HCT116 (cell line): ENCODE results near the gene SH2D7. TPM values are rescaled to one million over a fixed set of nuclear protein-coding genes. Genes with fewer than 3 reads are reported as not detected.

ENCODE experiments used
- ATAC-seq: fragments of 200-7000 bp; cut with Tn5 transposase; 2 replicates; pipeline ENCODE4 v1.9.1; 2020; ENCODE audit warnings: mild to moderate bottlenecking, moderate library complexity
- BruUV-seq: library from RNA; stranded (reverse); fragments of 400-500 nt; replicated peaks from 2 replicates; lab custom pipeline; 2021; lab: Mats Ljungman, UMichigan
- CTCF ChIA-PET: fragments of 300-600 bp; sonication (Branson Sonifier 250); formaldehyde crosslinking; loops from one replicate; lab custom pipeline; 2021; ENCODE audit warnings: antibody characterized with exemption; lab: Charles Lee
- POLR2A ChIA-PET: fragments of 300-600, 350-600 bp; sonication (Branson Sonifier 250); formaldehyde crosslinking; loops from one replicate; lab custom pipeline; 2021; ENCODE audit warnings: antibody characterized with exemption; lab: Charles Lee
- RAD21 ChIA-PET, 2 experiments: fragments of 300-600 bp; sonication (Branson Sonifier 250); formaldehyde crosslinking; loops; one replicate each; lab custom pipeline; 2023; ENCODE audit warnings: low total read pairs in 2 of 2; ENCODE audit not compliant: uncharacterized antibody in 2 of 2, unreplicated experiment in 2 of 2, low non-redundant PET in 1 of 2; lab: Charles Lee
- DNase-seq: peaks from one replicate; pipeline ENCODE4 v3.0.0-alpha.2; 2010; ENCODE audit warnings: low read depth, low spot score
- H2AFZ ChIP-seq: fragments of 200-600 bp; shearing (Covaris generic), sonication (generic); 2 replicates; pipeline ENCODE4 v1.6.1; 2017; ENCODE audit warnings: low read depth, mixed run types, mixed read lengths, antibody characterized with exemption, low read length; ENCODE audit not compliant: poor library complexity, severe bottlenecking
- H3K27ac ChIP-seq: 2 replicates; pipeline ENCODE4 v1.5.1; 2012; ENCODE audit warnings: low read depth, low read length
- H3K27me3 ChIP-seq: fragments of 200-600 bp; sonication (generic); 2 replicates; pipeline ENCODE4 v1.6.1; 2016; ENCODE audit warnings: mixed run types, low read length, mixed read lengths; ENCODE audit not compliant: insufficient read depth
- H3K36me3 ChIP-seq, 2 experiments: fragments of 200-500 bp in 1 of 2; fragments of 200-600 bp in 1 of 2; sonication (Bioruptor generic) in 1 of 2; sonication (generic) in 1 of 2; 2 replicates each; pipeline versions ENCODE4 v1.5.1 to v1.6.1; 2014 to 2016; ENCODE audit warnings: low read length in 2 of 2, inconsistent platforms in 1 of 2, mixed read lengths in 1 of 2, mixed run types in 1 of 2; ENCODE audit not compliant: insufficient read depth in 2 of 2, control insufficient read depth in 1 of 2
- H3K4me1 ChIP-seq, 2 experiments: fragments of 200-600 bp in 1 of 2; sonication (generic) in 1 of 2; 2 replicates each; pipeline versions ENCODE4 v1.5.1 to v1.6.1; 2012 to 2017; ENCODE audit warnings: low read length in 2 of 2, inconsistent platforms in 1 of 2, mild to moderate bottlenecking in 1 of 2, mixed read lengths in 1 of 2, mixed run types in 1 of 2, moderate library complexity in 1 of 2; ENCODE audit not compliant: insufficient read depth in 2 of 2, control insufficient read depth in 1 of 2
- H3K4me2 ChIP-seq: fragments of 200-600 bp; sonication (generic); 2 replicates; pipeline ENCODE4 v1.6.1; 2017; ENCODE audit warnings: mixed run types, low read length, mixed read lengths
- H3K4me3 ChIP-seq, 2 experiments: fragments of 200-600 bp in 1 of 2; sonication (generic) in 1 of 2; replicated peaks in 1 of 2; 2 replicates each; pipeline ENCODE4 v1.5.1; 2011 to 2016; ENCODE audit warnings: low read length in 2 of 2, control low read depth in 1 of 2, low read depth in 1 of 2, mild to moderate bottlenecking in 1 of 2, mixed read lengths in 1 of 2, mixed run types in 1 of 2
- H3K79me2 ChIP-seq: fragments of 200-600 bp; sonication (generic); 2 replicates; pipeline ENCODE4 v1.6.1; 2017; ENCODE audit warnings: mild to moderate bottlenecking, mixed run types, low read length, moderate library complexity, mixed read lengths; ENCODE audit not compliant: insufficient read depth
- H3K9ac ChIP-seq: fragments of 200-600 bp; sonication (generic); 2 replicates; pipeline ENCODE4 v1.6.1; 2016; ENCODE audit warnings: low read length, mixed read lengths
- H3K9me2 ChIP-seq: fragments of 200-600 bp; sonication (generic), shearing (Covaris generic); 2 replicates; pipeline ENCODE4 v1.6.1; 2017; ENCODE audit warnings: mixed run types, mild to moderate bottlenecking, moderate library complexity; ENCODE audit not compliant: insufficient read depth
- H3K9me3 ChIP-seq, 2 experiments: fragments of 200-500 bp in 1 of 2; fragments of 200-600 bp in 1 of 2; sonication (Bioruptor generic) in 1 of 2; sonication (generic) in 1 of 2; 2 replicates each; pipeline ENCODE4 v1.6.1; 2014 to 2017; ENCODE audit warnings: low read length in 2 of 2, mixed read lengths in 2 of 2, inconsistent platforms in 1 of 2, low read depth in 1 of 2, mild to moderate bottlenecking in 1 of 2, mixed run types in 1 of 2, moderate library complexity in 1 of 2; ENCODE audit not compliant: control insufficient read depth in 1 of 2, insufficient read depth in 1 of 2
- H4K20me1 ChIP-seq: fragments of 200-600 bp; sonication (generic), shearing (Covaris generic); 2 replicates; pipeline ENCODE4 v1.6.1; 2017; ENCODE audit warnings: mixed run types, mild to moderate bottlenecking, moderate library complexity; ENCODE audit not compliant: insufficient read depth
- CEBPB ChIP-seq: IDR thresholded peaks from 2 replicates; pipeline ENCODE4 v1.6.1; 2012; ENCODE audit warnings: low read depth
- ELF1 ChIP-seq: IDR thresholded peaks from 2 replicates; pipeline ENCODE4 v1.6.1; 2012; ENCODE audit warnings: low read depth, borderline replicate concordance
- EZH2phosphoT487 ChIP-seq: fragments of 200-600 bp; IDR thresholded peaks from 2 replicates; pipeline ENCODE4 v1.6.1; 2018; ENCODE audit warnings: antibody characterized with exemption, borderline replicate concordance
- FOSL1 ChIP-seq: IDR thresholded peaks from 2 replicates; pipeline ENCODE4 v1.6.1; 2012; ENCODE audit warnings: low read depth
- JUND ChIP-seq: IDR thresholded peaks from 2 replicates; pipeline ENCODE4 v1.6.1; 2012
- POLR2A ChIP-seq: IDR thresholded peaks from 2 replicates; pipeline ENCODE4 v1.7.0; 2011; ENCODE audit warnings: borderline replicate concordance; ENCODE audit not compliant: insufficient read depth, insufficient read length; ENCODE audit errors: extremely low read depth
- POLR2AphosphoS5 ChIP-seq: IDR thresholded peaks from 2 replicates; pipeline ENCODE4 v1.6.1; 2011; ENCODE audit warnings: mild to moderate bottlenecking, low read depth, low read length, moderate library complexity
- SIN3A ChIP-seq: IDR thresholded peaks from 2 replicates; pipeline ENCODE4 v1.6.1; 2012; ENCODE audit warnings: low read depth
- SP1 ChIP-seq: IDR thresholded peaks from 2 replicates; pipeline ENCODE4 v1.6.1; 2012; ENCODE audit warnings: low read depth
- TCF7L2 ChIP-seq: IDR thresholded peaks from 2 replicates; pipeline ENCODE4 v1.7.0; 2011; ENCODE audit warnings: borderline replicate concordance, inconsistent platforms; ENCODE audit not compliant: insufficient read depth, insufficient read length; ENCODE audit errors: extremely low read depth
- YY1 ChIP-seq: IDR thresholded peaks from 2 replicates; pipeline ENCODE4 v1.6.1; 2011; ENCODE audit warnings: low read length, low read depth, moderate library complexity, mild to moderate bottlenecking; ENCODE audit not compliant: insufficient replicate concordance; ENCODE audit errors: extremely low read depth
- ZNF274 ChIP-seq: fragments of 200-500 bp; sonication (Bioruptor generic); IDR thresholded peaks from 2 replicates; pipeline ENCODE4 v1.6.1; 2014; ENCODE audit warnings: mild to moderate bottlenecking, low read depth, low read length, inconsistent platforms
- intact Hi-C: fragments of 100-400 bp; cut with micrococcal nuclease; formaldehyde crosslinking; loops from 2 replicates; pipeline ENCODE4 v1.10.0; 2022
- total RNA-seq: library from RNA; stranded (reverse); gene quantifications from one replicate; pipeline ENCODE4 v1.2.1, GENCODE V29; 2021; ENCODE audit not compliant: unreplicated experiment
- TF ChIP-seq, protein P1 (sequence below): IDR thresholded peaks from 2 replicates; pipeline ENCODE4 v1.6.1; 2011; ENCODE audit warnings: mild to moderate bottlenecking, low read length, moderate library complexity; ENCODE audit not compliant: insufficient replicate concordance; ENCODE audit errors: extremely low read depth
- TF ChIP-seq, protein P2 (sequence below): IDR thresholded peaks from 2 replicates; pipeline ENCODE4 v1.6.1; 2012; ENCODE audit warnings: low read depth
- TF ChIP-seq, protein P3 (sequence below): IDR thresholded peaks from 2 replicates; pipeline ENCODE4 v1.6.1; 2012

Gene SH2D7
- total RNA-seq, 1 experiment from 2014 or later: not detected

DNA sequence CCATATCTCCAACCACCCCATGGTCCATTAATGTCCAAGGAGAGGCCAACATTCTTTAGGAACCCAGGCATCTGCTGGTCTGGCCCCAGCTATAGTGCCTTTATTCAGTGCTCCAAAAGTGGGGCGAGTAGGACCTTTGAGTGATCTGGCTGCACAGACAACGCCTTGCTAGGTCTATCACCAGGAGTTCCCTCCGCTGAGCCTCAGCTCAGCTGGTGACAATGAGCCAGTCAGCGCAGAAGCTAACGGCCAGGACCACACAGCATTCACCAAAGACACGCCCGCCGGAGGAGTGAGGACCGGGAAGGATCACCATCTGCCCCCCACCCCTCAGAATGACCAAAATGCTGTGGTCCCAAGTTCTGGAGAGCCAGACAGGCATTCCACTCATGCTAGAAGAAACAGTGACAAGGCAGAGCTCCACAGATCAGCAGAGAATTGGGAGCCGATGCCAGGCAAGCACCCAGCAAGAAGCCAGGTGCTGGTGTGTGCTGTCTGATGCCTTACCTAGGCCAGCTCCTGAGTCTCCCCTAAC lies 33.9 kb upstream of the SH2D7 start:
- no peaks in the 10 kb centered on the region for H4K20me1 ChIP-seq
- POLR2A ChIA-PET: no interaction called here
- CTCF ChIA-PET: interaction anchor here (0.7 kb wide), 1 partner anchor 93 kb away, joined by 3 read pairs; no protein-coding TSS in a partner anchor
- no peak overlapping the region for H3K27ac ChIP-seq
- no peak for DNase-seq
- peaks cover 10 to 23% of the 10 kb centered on the region in 2 experiments for H3K4me1 ChIP-seq
- no peaks in the 10 kb centered on the region; the same call in none of the 2 replicates for H3K79me2 ChIP-seq
- BruUV-seq: no TSS peak
- no peak for ATAC-seq
- RAD21 ChIA-PET: no interaction called here
- no peaks in the 10 kb centered on the region for H3K36me3 ChIP-seq
- no peak overlapping the region for H3K9ac ChIP-seq
- H3K9me2 ChIP-seq: no peaks in the 10 kb centered on the region
- no peaks in the 10 kb centered on the region for H3K27me3 ChIP-seq
- H3K4me2 ChIP-seq: no peak overlapping the region
- TF ChIP-seq, protein P1, sequence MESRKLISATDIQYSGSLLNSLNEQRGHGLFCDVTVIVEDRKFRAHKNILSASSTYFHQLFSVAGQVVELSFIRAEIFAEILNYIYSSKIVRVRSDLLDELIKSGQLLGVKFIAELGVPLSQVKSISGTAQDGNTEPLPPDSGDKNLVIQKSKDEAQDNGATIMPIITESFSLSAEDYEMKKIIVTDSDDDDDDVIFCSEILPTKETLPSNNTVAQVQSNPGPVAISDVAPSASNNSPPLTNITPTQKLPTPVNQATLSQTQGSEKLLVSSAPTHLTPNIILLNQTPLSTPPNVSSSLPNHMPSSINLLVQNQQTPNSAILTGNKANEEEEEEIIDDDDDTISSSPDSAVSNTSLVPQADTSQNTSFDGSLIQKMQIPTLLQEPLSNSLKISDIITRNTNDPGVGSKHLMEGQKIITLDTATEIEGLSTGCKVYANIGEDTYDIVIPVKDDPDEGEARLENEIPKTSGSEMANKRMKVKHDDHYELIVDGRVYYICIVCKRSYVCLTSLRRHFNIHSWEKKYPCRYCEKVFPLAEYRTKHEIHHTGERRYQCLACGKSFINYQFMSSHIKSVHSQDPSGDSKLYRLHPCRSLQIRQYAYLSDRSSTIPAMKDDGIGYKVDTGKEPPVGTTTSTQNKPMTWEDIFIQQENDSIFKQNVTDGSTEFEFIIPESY: no peak
- no peak for TF ChIP-seq JUND
- TF ChIP-seq, protein P2, sequence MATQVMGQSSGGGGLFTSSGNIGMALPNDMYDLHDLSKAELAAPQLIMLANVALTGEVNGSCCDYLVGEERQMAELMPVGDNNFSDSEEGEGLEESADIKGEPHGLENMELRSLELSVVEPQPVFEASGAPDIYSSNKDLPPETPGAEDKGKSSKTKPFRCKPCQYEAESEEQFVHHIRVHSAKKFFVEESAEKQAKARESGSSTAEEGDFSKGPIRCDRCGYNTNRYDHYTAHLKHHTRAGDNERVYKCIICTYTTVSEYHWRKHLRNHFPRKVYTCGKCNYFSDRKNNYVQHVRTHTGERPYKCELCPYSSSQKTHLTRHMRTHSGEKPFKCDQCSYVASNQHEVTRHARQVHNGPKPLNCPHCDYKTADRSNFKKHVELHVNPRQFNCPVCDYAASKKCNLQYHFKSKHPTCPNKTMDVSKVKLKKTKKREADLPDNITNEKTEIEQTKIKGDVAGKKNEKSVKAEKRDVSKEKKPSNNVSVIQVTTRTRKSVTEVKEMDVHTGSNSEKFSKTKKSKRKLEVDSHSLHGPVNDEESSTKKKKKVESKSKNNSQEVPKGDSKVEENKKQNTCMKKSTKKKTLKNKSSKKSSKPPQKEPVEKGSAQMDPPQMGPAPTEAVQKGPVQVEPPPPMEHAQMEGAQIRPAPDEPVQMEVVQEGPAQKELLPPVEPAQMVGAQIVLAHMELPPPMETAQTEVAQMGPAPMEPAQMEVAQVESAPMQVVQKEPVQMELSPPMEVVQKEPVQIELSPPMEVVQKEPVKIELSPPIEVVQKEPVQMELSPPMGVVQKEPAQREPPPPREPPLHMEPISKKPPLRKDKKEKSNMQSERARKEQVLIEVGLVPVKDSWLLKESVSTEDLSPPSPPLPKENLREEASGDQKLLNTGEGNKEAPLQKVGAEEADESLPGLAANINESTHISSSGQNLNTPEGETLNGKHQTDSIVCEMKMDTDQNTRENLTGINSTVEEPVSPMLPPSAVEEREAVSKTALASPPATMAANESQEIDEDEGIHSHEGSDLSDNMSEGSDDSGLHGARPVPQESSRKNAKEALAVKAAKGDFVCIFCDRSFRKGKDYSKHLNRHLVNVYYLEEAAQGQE: no peak
- TF ChIP-seq POLR2AphosphoS5: no peak
- TF ChIP-seq YY1: no peak
- no peak for TF ChIP-seq FOSL1
- no peak for TF ChIP-seq ELF1
- no peak for TF ChIP-seq ZNF274
- no peak for TF ChIP-seq TCF7L2
- TF ChIP-seq SP1: no peak
- no peak for TF ChIP-seq SIN3A
- TF ChIP-seq CEBPB: no peak
- no peak for TF ChIP-seq EZH2phosphoT487
- no peak for TF ChIP-seq POLR2A
- TF ChIP-seq, protein P3, sequence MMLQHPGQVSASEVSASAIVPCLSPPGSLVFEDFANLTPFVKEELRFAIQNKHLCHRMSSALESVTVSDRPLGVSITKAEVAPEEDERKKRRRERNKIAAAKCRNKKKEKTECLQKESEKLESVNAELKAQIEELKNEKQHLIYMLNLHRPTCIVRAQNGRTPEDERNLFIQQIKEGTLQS: no peak
- intact Hi-C loops: no loop called here
- H3K4me3 ChIP-seq: no peak overlapping the region
- H2AFZ ChIP-seq: no peak overlapping the region
- H3K9me3 ChIP-seq: no peaks in the 10 kb centered on the region
